ENCODE data around the gene GPR52. TPM values are rescaled to one million over a fixed set of nuclear protein-coding genes. Genes with fewer than 3 reads are reported as not detected.

Gene GPR52
- total and polyA plus RNA-seq, 9 donors = 0.08 to 4.6 (median 1.6) TPM

- H3K4me1 ChIP-seq (ENCODE audit: insufficient read depth) = no peaks in the 10 kb centered on the region
- no peak for DNase-seq
- no peaks in the 10 kb centered on the region for H3K36me3 ChIP-seq
- no peak overlapping the region for H3K4me3 ChIP-seq
- H3K27me3 ChIP-seq = no peaks in the 10 kb centered on the region
- intact Hi-C loops (cut with DNase I) = no loop called here
- WGBS, 3 donors = 19 to 27% (median 23%) methylated on average over 1 of the region's 1 CpG
- H3K9me3 ChIP-seq = no peaks in the 10 kb centered on the region
- TF ChIP-seq CTCF (IDR thresholded peaks at IDR 0.05) = no peak
- TF ChIP-seq EP300 (IDR thresholded peaks at IDR 0.05) = no peak
- TF ChIP-seq POLR2A (IDR thresholded peaks at IDR 0.05) = no peak
- H3K27ac ChIP-seq = no peak overlapping the region
Observed at GRCh38 chr1:174469687-174470086, 21.9 kb downstream of the GPR52 start.

- intact Hi-C loops (cut with DNase I) = no loop called here
- TF ChIP-seq POLR2A (IDR thresholded peaks at IDR 0.05) (no peak), CTCF (IDR thresholded peaks at IDR 0.05) (no peak), EP300 (IDR thresholded peaks at IDR 0.05) (no peak)
- Histone ChIP-seq H3K4me3 (no peak overlapping the region), H3K27me3 (no peaks in the 10 kb centered on the region), H3K27ac (no peak overlapping the region), H3K36me3 (no peaks in the 10 kb centered on the region), H3K9me3 (no peaks in the 10 kb centered on the region), H3K4me1 (ENCODE audit: insufficient read depth) (no peaks in the 10 kb centered on the region)
- WGBS, 3 donors = 93 to 97% (median 97%) methylated on average over 1 of the region's 1 CpG
- DNase-seq = no peak
Observed at GRCh38 chr1:174479281-174479680, 31.5 kb downstream of the GPR52 start.

GRCh38 chr1:174480324-174480723 is 32.6 kb downstream of the GPR52 start:
- TF ChIP-seq EP300 (IDR thresholded peaks at IDR 0.05) (no peak), CTCF (IDR thresholded peaks at IDR 0.05) (no peak), POLR2A (IDR thresholded peaks at IDR 0.05) (no peak)
- Histone ChIP-seq H3K4me3 (no peak overlapping the region), H3K9me3 (no peaks in the 10 kb centered on the region), H3K4me1 (ENCODE audit: insufficient read depth) (no peaks in the 10 kb centered on the region), H3K36me3 (no peaks in the 10 kb centered on the region), H3K27ac (no peak overlapping the region), H3K27me3 (no peaks in the 10 kb centered on the region)
- intact Hi-C loops (cut with DNase I) = no loop called here
- WGBS, 3 donors = 59 to 87% (median 76%) methylated on average over 1 of the region's 1 CpG
- no peak for DNase-seq

- Histone ChIP-seq H3K9me3 (no peaks in the 10 kb centered on the region), H3K27ac (no peak overlapping the region), H3K4me1 (ENCODE audit: insufficient read depth) (no peaks in the 10 kb centered on the region), H3K4me3 (no peak overlapping the region), H3K36me3 (no peaks in the 10 kb centered on the region), H3K27me3 (no peaks in the 10 kb centered on the region)
- TF ChIP-seq EP300 (IDR thresholded peaks at IDR 0.05) = no peak
- TF ChIP-seq POLR2A (IDR thresholded peaks at IDR 0.05) = no peak
- no peak for TF ChIP-seq CTCF (IDR thresholded peaks at IDR 0.05)
- WGBS, 3 donors = 95 to 98% (median 97%) methylated on average over 2 of the region's 2 CpGs
- intact Hi-C loops (cut with DNase I) = loop anchor here in 1 of 4 donors (2.0 kb wide), 1 partner anchor 41 kb away; no protein-coding TSS in a partner anchor
- no peak for DNase-seq
Observed at GRCh38 chr1:174491606-174492005, 43.8 kb downstream of the GPR52 start.

- intact Hi-C loops (cut with DNase I) = no loop called here
- H3K9me3 ChIP-seq = no peaks in the 10 kb centered on the region
- no peak for TF ChIP-seq POLR2A (IDR thresholded peaks at IDR 0.05)
- no peak for TF ChIP-seq CTCF (IDR thresholded peaks at IDR 0.05)
- no peak for TF ChIP-seq EP300 (IDR thresholded peaks at IDR 0.05)
- no peaks in the 10 kb centered on the region for H3K27me3 ChIP-seq
- no peaks in the 10 kb centered on the region for H3K4me1 ChIP-seq (ENCODE audit: insufficient read depth)
- no peak overlapping the region for H3K4me3 ChIP-seq
- no peak overlapping the region for H3K27ac ChIP-seq
- H3K36me3 ChIP-seq = no peaks in the 10 kb centered on the region
- DNase-seq = no peak
Observed at GRCh38 chr1:174497478-174497877, 49.7 kb downstream of the GPR52 start.

Data from ovary (tissue), 9 donors.